SH-SY5Y (cell line): Measurements from ENCODE around the gene ADARB1.

Source experiments
- GATA2 ChIP-seq: IDR thresholded peaks from 2 replicates; pipeline ENCODE4 v1.6.1; 2011; ENCODE audit warnings: mild to moderate bottlenecking, low read depth, low read length
- GATA3 ChIP-seq: IDR thresholded peaks from 2 replicates; pipeline ENCODE4 v1.6.1; 2011; ENCODE audit warnings: low read depth, mild to moderate bottlenecking, low read length, moderate library complexity

DNA sequence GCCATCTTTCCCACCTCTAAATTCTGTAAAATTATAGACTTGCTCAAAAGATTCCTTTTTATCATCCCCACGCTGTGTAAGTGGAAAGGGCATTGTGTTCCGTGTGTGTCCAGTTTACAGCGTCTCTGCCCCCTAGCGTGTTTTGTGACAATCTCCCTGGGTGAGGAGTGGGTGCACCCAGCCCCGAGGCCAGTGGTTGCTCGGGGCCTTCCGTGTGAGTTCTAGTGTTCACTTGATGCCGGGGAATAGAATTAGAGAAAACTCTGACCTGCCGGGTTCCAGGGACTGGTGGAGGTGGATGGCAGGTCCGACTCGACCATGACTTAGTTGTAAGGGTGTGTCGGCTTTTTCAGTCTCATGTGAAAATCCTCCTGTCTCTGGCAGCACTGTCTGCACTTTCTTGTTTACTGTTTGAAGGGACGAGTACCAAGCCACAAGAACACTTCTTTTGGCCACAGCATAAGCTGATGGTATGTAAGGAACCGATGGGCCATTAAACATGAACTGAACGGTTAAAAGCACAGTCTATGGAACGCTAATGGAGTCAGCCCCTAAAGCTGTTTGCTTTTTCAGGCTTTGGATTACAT lies 151.5 kb downstream of the ADARB1 start:
- no peak for TF ChIP-seq GATA2
- TF ChIP-seq GATA3: no peak
